Measurements from ENCODE around the gene CIB2. TPM values are rescaled to one million over a fixed set of nuclear protein-coding genes. Genes with fewer than 3 reads are reported as not detected.

CIB2 gene
- total RNA-seq, 1 donor from 2014 or later = 6.7 TPM

- H3K9me3 ChIP-seq = no peaks in the 10 kb centered on the region
- H3K4me1 ChIP-seq = peaks cover 0 to 6% of the 10 kb centered on the region in 2 donors
- TF ChIP-seq, protein P1, sequence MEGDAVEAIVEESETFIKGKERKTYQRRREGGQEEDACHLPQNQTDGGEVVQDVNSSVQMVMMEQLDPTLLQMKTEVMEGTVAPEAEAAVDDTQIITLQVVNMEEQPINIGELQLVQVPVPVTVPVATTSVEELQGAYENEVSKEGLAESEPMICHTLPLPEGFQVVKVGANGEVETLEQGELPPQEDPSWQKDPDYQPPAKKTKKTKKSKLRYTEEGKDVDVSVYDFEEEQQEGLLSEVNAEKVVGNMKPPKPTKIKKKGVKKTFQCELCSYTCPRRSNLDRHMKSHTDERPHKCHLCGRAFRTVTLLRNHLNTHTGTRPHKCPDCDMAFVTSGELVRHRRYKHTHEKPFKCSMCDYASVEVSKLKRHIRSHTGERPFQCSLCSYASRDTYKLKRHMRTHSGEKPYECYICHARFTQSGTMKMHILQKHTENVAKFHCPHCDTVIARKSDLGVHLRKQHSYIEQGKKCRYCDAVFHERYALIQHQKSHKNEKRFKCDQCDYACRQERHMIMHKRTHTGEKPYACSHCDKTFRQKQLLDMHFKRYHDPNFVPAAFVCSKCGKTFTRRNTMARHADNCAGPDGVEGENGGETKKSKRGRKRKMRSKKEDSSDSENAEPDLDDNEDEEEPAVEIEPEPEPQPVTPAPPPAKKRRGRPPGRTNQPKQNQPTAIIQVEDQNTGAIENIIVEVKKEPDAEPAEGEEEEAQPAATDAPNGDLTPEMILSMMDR (IDR thresholded peaks at IDR 0.05) = no peak
- no peak for DNase-seq (ENCODE audit: low spot score in 2 of 2)
- intact Hi-C loops (cut with DNase I) = no loop called here
- no peaks in the 10 kb centered on the region for H3K27me3 ChIP-seq
- no peak overlapping the region for H3K4me3 ChIP-seq
- H3K27ac ChIP-seq = no peak overlapping the region
- no peaks in the 10 kb centered on the region for H3K36me3 ChIP-seq
Observed at GRCh38 chr15:78082743-78083110, 48.5 kb downstream of the CIB2 start.

- no peak for DNase-seq (ENCODE audit: low spot score in 2 of 2)
- TF ChIP-seq, protein P1 (IDR thresholded peaks at IDR 0.05) = no peak
- intact Hi-C loops (cut with DNase I) = no loop called here
- H3K9me3 ChIP-seq = no peaks in the 10 kb centered on the region
- no peak overlapping the region for H3K27ac ChIP-seq
- peaks cover 0 to 6% of the 10 kb centered on the region in 2 donors for H3K4me1 ChIP-seq
- H3K36me3 ChIP-seq = no peaks in the 10 kb centered on the region
- no peaks in the 10 kb centered on the region for H3K27me3 ChIP-seq
- H3K4me3 ChIP-seq = no peak overlapping the region
Observed at GRCh38 chr15:78082106-78082742, 49.0 kb downstream of the CIB2 start.

- TF ChIP-seq, protein P1 (IDR thresholded peaks at IDR 0.05) = no peak
- Histone ChIP-seq H3K4me1 (peaks cover 0 to 14% of the 10 kb centered on the region in 2 donors), H3K4me3 (no peak overlapping the region), H3K36me3 (no peaks in the 10 kb centered on the region), H3K27me3 (no peaks in the 10 kb centered on the region), H3K9me3 (no peaks in the 10 kb centered on the region), H3K27ac (no peak overlapping the region)
- DNase-seq (ENCODE audit: low spot score in 2 of 2) = no peak
- intact Hi-C loops (cut with DNase I) = no loop called here
Observed at GRCh38 chr15:78080088-78080460, 51.2 kb downstream of the CIB2 start.

GRCh38 chr15:78079298-78080087, 51.8 kb downstream of the CIB2 start:
- DNase-seq (ENCODE audit: low spot score in 2 of 2) = no peak
- intact Hi-C loops (cut with DNase I) = loop anchor here (5.0 to 10.0 kb wide), 3 partner anchors 68 to 665 kb away; partner anchors contain the start of gene IDH3A
- Histone ChIP-seq H3K4me1 (peaks cover 0 to 18% of the 10 kb centered on the region in 2 donors), H3K27me3 (no peaks in the 10 kb centered on the region), H3K9me3 (no peaks in the 10 kb centered on the region), H3K4me3 (no peak overlapping the region), H3K27ac (no peak overlapping the region), H3K36me3 (no peaks in the 10 kb centered on the region)
- TF ChIP-seq, protein P1 (IDR thresholded peaks at IDR 0.05) = no peak

GRCh38 chr15:78077871-78078210, 53.4 kb downstream of the CIB2 start:
- no peaks in the 10 kb centered on the region for H3K27me3 ChIP-seq
- TF ChIP-seq, protein P1 (IDR thresholded peaks at IDR 0.05) = no peak
- H3K4me1 ChIP-seq = peaks cover 0 to 31% of the 10 kb centered on the region in 2 donors
- H3K27ac ChIP-seq = peak overlapping the region; percentile 76 to 93
- H3K4me3 ChIP-seq = peak overlapping the region; percentile 91 to 94
- H3K9me3 ChIP-seq = no peaks in the 10 kb centered on the region
- no peak for DNase-seq (ENCODE audit: low spot score in 2 of 2)
- intact Hi-C loops (cut with DNase I) = loop anchor here (1.0 to 10.0 kb wide), 5 partner anchors 53 to 663 kb away; partner anchors contain the start of genes CIB2 and IDH3A
- H3K36me3 ChIP-seq = no peaks in the 10 kb centered on the region
